ENCODE results near the gene GGPS1. TPM values are rescaled to one million over a fixed set of nuclear protein-coding genes. Genes with fewer than 3 reads are reported as not detected.
"Not testable (repeated sequence)": the region's sequence is repeated elsewhere in the genome, so short reads cannot be mapped to it uniquely, and the experiment has no call there.

Gene GGPS1
- total RNA-seq, 4 donors from 2014 or later = 15.4 to 26.2 (median 17.8) TPM

- ATAC-seq (ENCODE audit: low FRiP score) (no peak), DNase-seq (ENCODE audit: low spot score) (no peak)
- TF ChIP-seq CTCF (IDR thresholded peaks at IDR 0.05) = no peak
These were observed 47.7 kb downstream of the GGPS1 start for GRCh38 chr1:235375919-235376605.

- ATAC-seq (ENCODE audit: low FRiP score); DNase-seq (ENCODE audit: low spot score): not testable (repeated sequence)
These were observed 49.9 kb downstream of the GGPS1 start for GRCh38 chr1:235378134-235378735.

GRCh38 chr1:235381955-235382739, 53.8 kb downstream of the GGPS1 start:
- ATAC-seq (ENCODE audit: low FRiP score); DNase-seq (ENCODE audit: low spot score): not testable (repeated sequence)

GRCh38 chr1:235385633-235386032, 57.3 kb downstream of the GGPS1 start:
- ATAC-seq (ENCODE audit: low FRiP score); DNase-seq (ENCODE audit: low spot score): not testable (repeated sequence)

- TF ChIP-seq CTCF (IDR thresholded peaks at IDR 0.05) = no peak
- DNase-seq (ENCODE audit: low spot score) (no peak), ATAC-seq (ENCODE audit: low FRiP score) (no peak)
These were observed 63.5 kb downstream of the GGPS1 start for GRCh38 chr1:235391874-235392273.

Small RNA genes within 50 kb of the gene (small RNA-seq; reads per million reads assigned to genes)
- gene AL391994.1 = not detected

Other genes with a start within 250 kb of the GGPS1 start
- 10 to 100 TPM; 73.6 to 91.7 (median 83.0) TPM for gene TOMM20, start 199.7 kb upstream of the GGPS1 start, total RNA-seq
- 10 to 100 TPM; 34.0 to 39.3 (median 36.5) TPM for gene RBM34, start 167.3 kb upstream of the GGPS1 start, total RNA-seq
- 10 to 100 TPM; 29.0 to 54.5 (median 37.4) TPM for gene ARID4B, start 391 bp upstream of the GGPS1 start, total RNA-seq
- 10 to 100 TPM; 10.9 to 27.3 (median 19.2) TPM for gene TBCE, start 38.9 kb downstream of the GGPS1 start, total RNA-seq
- 10 to 100 TPM; 17.5 to 30.4 (median 23.2) TPM for gene B3GALNT2, start 175.9 kb downstream of the GGPS1 start, total RNA-seq

Data from omental fat pad (tissue), 4 donors.